ENCODE measurements around the gene PCOLCE2. TPM values are rescaled to one million over a fixed set of nuclear protein-coding genes. Genes with fewer than 3 reads are reported as not detected.

The PCOLCE2 gene
- total and polyA plus RNA-seq, 10 of the 15 experiments (the other 5 are each of a cell fraction or from before 2014, with no cell fraction given): 0.11 to 7.6 (median 0.40) TPM

DNA sequence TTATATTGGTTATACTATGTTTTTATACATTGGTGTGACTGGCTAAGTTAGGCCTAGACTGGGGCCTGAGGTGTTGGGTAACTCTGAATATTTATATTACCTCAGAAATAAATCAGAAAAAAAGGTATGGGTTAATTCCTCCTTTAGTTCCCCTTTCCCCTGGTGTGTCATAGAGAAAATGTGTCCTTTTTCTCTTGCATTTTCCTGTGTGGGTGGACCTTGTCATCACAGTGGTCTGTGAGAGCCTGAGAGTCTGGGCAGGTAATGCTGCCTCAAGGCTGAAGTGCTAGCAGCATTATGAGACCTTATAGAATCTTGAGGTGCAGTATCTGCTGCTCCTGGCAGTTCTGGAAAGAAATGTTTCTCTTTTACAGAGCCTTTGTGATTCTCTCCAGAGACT is 69.7 kb downstream of the PCOLCE2 start:
- H4K20me1 ChIP-seq (ENCODE audit: control insufficient read depth, insufficient read depth): no peaks in the 10 kb centered on the region
- RAD21 ChIA-PET (ENCODE audit: unreplicated experiment): interaction anchor here (1.1 kb wide), 1 partner anchor 9 kb away, joined by 5 read pairs; no protein-coding TSS in a partner anchor
- no peak overlapping the region for H3K27ac ChIP-seq (ENCODE audit: control insufficient read depth, insufficient read depth)
- no peak overlapping the region for H3K9ac ChIP-seq (ENCODE audit: control insufficient read depth, insufficient read depth, low read length)
- no peaks in the 10 kb centered on the region for H3K36me3 ChIP-seq (ENCODE audit: control insufficient read depth in 2 of 2, insufficient read depth in 2 of 2, low read length in 1 of 2)
- H3K4me3 ChIP-seq: no peak overlapping the region
- TF ChIP-seq MYB (IDR thresholded peaks at IDR 0.05; ENCODE audit: borderline replicate concordance, low read depth, low read length) (no peak), EGR1 (IDR thresholded peaks at IDR 0.05; ENCODE audit: borderline replicate concordance in 1 of 2, low read depth in 2 of 2, low read length in 2 of 2) (no peak), NBN (IDR thresholded peaks at IDR 0.05) (no peak), TCF7 (IDR thresholded peaks at IDR 0.05; ENCODE audit: borderline replicate concordance) (no peak), NFYB (IDR thresholded peaks at IDR 0.05; ENCODE audit: insufficient read depth, low read depth, low read length) (no peak), ZNF274 (IDR thresholded peaks at IDR 0.05; ENCODE audit: insufficient read depth, insufficient read length) (no peak)
- no peaks in the 10 kb centered on the region; a peak in 2 of 4 replicates for H3K27me3 ChIP-seq (replicated peaks in 1 of 2; ENCODE audit: control insufficient read depth in 2 of 2, insufficient read depth in 2 of 2, low read length in 1 of 2)
- FAIRE-seq (no peak), ATAC-seq (no peak), DNase-seq (ENCODE audit: low read depth, low spot score) (no peak)
- no peak overlapping the region for H2AFZ ChIP-seq (ENCODE audit: control insufficient read depth, low read depth, low read length)
- POLR2A ChIA-PET: no interaction called here
- no peaks in the 10 kb centered on the region for H3K79me2 ChIP-seq (ENCODE audit: control insufficient read depth, insufficient read depth, low read length)
- SMC1A ChIA-PET (ENCODE audit: uncharacterized antibody, unreplicated experiment): no interaction called here
- H3K9me3 ChIP-seq (replicated peaks; ENCODE audit: control insufficient read depth, insufficient read depth, low read length): no peaks in the 10 kb centered on the region
- no peak overlapping the region for H3K4me2 ChIP-seq (ENCODE audit: control insufficient read depth, insufficient read depth)
- intact Hi-C loops (cut with micrococcal nuclease; ENCODE audit: unreplicated experiment) (no loop called here), in situ Hi-C loops (cut with MboI) (no loop called here)
- no TSS peak for BruUV-seq (replicated peaks)
- H3K4me1 ChIP-seq (ENCODE audit: control insufficient read depth, insufficient read depth, low read length): no peaks in the 10 kb centered on the region
- CTCF ChIA-PET: interaction anchor here (2.8 kb wide), 1 partner anchor 10 kb away, joined by 16 read pairs; no protein-coding TSS in a partner anchor

DNA sequence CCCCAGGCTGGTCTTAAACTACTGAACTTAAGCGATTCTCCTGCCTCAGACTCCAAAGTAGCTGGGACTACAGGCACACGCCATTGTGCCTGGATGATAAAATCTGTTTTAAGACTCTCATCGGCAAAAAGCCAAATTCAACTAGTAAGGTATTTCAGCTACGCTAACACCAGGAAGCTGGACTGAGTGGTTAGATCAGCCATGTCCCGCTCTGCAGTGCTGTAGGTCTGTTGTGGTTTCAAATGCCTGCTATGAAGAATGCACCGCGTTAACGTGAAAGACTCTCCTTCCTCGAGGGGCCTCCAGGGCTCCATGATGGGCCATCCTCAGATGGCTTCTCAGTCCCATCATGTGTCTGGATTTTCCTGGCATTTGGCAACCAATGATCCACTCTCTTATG is 70.2 kb downstream of the PCOLCE2 start:
- in situ Hi-C loops (cut with MboI): no loop called here
- ChIA-PET CTCF (interaction anchor here (2.8 kb wide), 1 partner anchor 10 kb away, joined by 16 read pairs; no protein-coding TSS in a partner anchor), POLR2A (no interaction called here), SMC1A (ENCODE audit: uncharacterized antibody, unreplicated experiment) (no interaction called here), RAD21 (ENCODE audit: unreplicated experiment) (no interaction called here)
- intact Hi-C loops (cut with micrococcal nuclease; ENCODE audit: unreplicated experiment): no loop called here
- FAIRE-seq: no peak
- no peak for ATAC-seq
- no peak overlapping the region for H2AFZ ChIP-seq (ENCODE audit: control insufficient read depth, low read depth, low read length)
- 76% methylated on average over 9 of the region's 9 CpGs for WGBS (ENCODE audit: insufficient coverage, insufficient replicate concordance, low lambda C conversion rate, missing lambda C conversion rate)
- H3K4me3 ChIP-seq: no peak overlapping the region
- TF ChIP-seq MYB (IDR thresholded peaks at IDR 0.05; ENCODE audit: borderline replicate concordance, low read depth, low read length) (no peak), CHD1 (IDR thresholded peaks at IDR 0.05; ENCODE audit: low read depth, low read length) (no peak), DPF2 (IDR thresholded peaks at IDR 0.05) (no peak), ZNF217 (IDR thresholded peaks at IDR 0.05) (no peak), SIX5 (IDR thresholded peaks at IDR 0.05; ENCODE audit: low read depth, low read length, severe bottlenecking) (no peak), SMARCA5 (IDR thresholded peaks at IDR 0.05) (no peak), ZBED1 (IDR thresholded peaks at IDR 0.05; ENCODE audit: borderline replicate concordance) (no peak), ZNF622 (IDR thresholded peaks at IDR 0.05) (no peak)
- TF ChIP-seq, protein P1, sequence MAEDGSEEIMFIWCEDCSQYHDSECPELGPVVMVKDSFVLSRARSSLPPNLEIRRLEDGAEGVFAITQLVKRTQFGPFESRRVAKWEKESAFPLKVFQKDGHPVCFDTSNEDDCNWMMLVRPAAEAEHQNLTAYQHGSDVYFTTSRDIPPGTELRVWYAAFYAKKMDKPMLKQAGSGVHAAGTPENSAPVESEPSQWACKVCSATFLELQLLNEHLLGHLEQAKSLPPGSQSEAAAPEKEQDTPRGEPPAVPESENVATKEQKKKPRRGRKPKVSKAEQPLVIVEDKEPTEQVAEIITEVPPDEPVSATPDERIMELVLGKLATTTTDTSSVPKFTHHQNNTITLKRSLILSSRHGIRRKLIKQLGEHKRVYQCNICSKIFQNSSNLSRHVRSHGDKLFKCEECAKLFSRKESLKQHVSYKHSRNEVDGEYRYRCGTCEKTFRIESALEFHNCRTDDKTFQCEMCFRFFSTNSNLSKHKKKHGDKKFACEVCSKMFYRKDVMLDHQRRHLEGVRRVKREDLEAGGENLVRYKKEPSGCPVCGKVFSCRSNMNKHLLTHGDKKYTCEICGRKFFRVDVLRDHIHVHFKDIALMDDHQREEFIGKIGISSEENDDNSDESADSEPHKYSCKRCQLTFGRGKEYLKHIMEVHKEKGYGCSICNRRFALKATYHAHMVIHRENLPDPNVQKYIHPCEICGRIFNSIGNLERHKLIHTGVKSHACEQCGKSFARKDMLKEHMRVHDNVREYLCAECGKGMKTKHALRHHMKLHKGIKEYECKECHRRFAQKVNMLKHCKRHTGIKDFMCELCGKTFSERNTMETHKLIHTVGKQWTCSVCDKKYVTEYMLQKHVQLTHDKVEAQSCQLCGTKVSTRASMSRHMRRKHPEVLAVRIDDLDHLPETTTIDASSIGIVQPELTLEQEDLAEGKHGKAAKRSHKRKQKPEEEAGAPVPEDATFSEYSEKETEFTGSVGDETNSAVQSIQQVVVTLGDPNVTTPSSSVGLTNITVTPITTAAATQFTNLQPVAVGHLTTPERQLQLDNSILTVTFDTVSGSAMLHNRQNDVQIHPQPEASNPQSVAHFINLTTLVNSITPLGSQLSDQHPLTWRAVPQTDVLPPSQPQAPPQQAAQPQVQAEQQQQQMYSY (CRISPR knock-in tag; IDR thresholded peaks at IDR 0.05): no peak
- no peaks in the 10 kb centered on the region for H3K9me3 ChIP-seq (replicated peaks; ENCODE audit: control insufficient read depth, insufficient read depth, low read length)
- H3K27ac ChIP-seq (ENCODE audit: control insufficient read depth, insufficient read depth): no peak overlapping the region
- BruUV-seq (replicated peaks): no TSS peak
- no peaks in the 10 kb centered on the region for H3K36me3 ChIP-seq (ENCODE audit: control insufficient read depth in 2 of 2, insufficient read depth in 2 of 2, low read length in 1 of 2)
- no peaks in the 10 kb centered on the region for H3K4me1 ChIP-seq (ENCODE audit: control insufficient read depth, insufficient read depth, low read length)
- H3K4me2 ChIP-seq (ENCODE audit: control insufficient read depth, insufficient read depth): no peak overlapping the region
- DNase-seq (ENCODE audit: low read depth, low spot score): no peak
- H3K79me2 ChIP-seq (ENCODE audit: control insufficient read depth, insufficient read depth, low read length): no peaks in the 10 kb centered on the region
- H3K27me3 ChIP-seq (replicated peaks in 1 of 2; ENCODE audit: control insufficient read depth in 2 of 2, insufficient read depth in 2 of 2, low read length in 1 of 2): no peaks in the 10 kb centered on the region; a peak in 2 of 4 replicates
- H4K20me1 ChIP-seq (ENCODE audit: control insufficient read depth, insufficient read depth): no peaks in the 10 kb centered on the region
- no peak overlapping the region for H3K9ac ChIP-seq (ENCODE audit: control insufficient read depth, insufficient read depth, low read length)

Data from GM12878 (cell line).